B cell (primary cell): ENCODE results near the gene ALG3.

Source experiments
- EZH2 ChIP-seq: IDR thresholded peaks from 2 replicates; pipeline ENCODE4 v1.6.1; 2012; ENCODE audit warnings: borderline replicate concordance, low read depth, mild to moderate bottlenecking, moderate library complexity, low read length; ENCODE audit not compliant: insufficient read depth, poor library complexity, severe bottlenecking
- TF ChIP-seq, protein P1 (sequence below): fragments of 200-600 bp; IDR thresholded peaks from one replicate; pipeline ENCODE4 v1.8.0; 2022; ENCODE audit warnings: antibody characterized with exemption, mild to moderate bottlenecking

DNA sequence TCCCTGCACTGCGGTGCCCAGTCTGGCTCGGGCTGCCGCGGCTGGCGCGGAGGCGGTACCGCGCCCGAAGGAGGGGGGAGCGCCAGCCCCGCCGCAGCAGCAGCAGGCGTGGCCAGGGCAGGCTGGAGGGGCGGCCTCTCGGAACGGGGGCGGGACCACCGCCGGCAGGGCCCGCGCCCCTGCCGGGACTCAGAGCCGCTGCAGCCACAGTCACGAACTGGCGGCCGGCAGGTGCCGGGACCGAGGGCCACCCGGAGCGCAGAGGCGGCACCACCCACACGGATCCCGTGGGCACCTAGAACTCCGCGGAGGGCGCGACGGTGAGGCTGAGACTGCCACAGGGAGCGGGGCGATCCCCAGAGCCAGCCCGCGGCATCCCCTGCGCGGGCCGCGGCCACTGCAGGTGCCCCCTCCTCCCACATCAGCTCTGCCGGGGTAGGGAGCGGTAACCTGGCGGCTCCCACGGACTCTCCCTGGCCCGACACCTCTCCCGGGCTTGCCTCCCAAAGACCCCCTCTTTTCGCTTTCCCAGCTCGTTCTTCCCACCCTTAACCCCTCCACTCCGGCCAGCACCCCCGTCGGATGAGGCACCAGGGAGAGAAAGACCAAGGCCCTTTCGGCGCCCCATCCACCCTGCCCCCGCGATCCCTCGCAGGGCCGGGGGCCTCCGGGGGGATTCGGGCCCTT lies 19.2 kb downstream of the ALG3 start, which contains the start of gene VWA5B2:
- TF ChIP-seq, protein P1, sequence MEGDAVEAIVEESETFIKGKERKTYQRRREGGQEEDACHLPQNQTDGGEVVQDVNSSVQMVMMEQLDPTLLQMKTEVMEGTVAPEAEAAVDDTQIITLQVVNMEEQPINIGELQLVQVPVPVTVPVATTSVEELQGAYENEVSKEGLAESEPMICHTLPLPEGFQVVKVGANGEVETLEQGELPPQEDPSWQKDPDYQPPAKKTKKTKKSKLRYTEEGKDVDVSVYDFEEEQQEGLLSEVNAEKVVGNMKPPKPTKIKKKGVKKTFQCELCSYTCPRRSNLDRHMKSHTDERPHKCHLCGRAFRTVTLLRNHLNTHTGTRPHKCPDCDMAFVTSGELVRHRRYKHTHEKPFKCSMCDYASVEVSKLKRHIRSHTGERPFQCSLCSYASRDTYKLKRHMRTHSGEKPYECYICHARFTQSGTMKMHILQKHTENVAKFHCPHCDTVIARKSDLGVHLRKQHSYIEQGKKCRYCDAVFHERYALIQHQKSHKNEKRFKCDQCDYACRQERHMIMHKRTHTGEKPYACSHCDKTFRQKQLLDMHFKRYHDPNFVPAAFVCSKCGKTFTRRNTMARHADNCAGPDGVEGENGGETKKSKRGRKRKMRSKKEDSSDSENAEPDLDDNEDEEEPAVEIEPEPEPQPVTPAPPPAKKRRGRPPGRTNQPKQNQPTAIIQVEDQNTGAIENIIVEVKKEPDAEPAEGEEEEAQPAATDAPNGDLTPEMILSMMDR, result peak; percentile 37
- TF ChIP-seq EZH2, result no peak
